ENCODE results near the gene EFEMP2. TPM values are rescaled to one million over a fixed set of nuclear protein-coding genes. Genes with fewer than 3 reads are reported as not detected.

The EFEMP2 gene
- total RNA-seq, 2 donors from 2014 or later, result 134 to 219 TPM

GRCh38 chr11:65866509-65867283, 5.9 kb downstream of the EFEMP2 start:
- H3K27me3 ChIP-seq (replicated peaks; ENCODE audit: insufficient read depth), result no peaks in the 10 kb centered on the region
- DNase-seq (ENCODE audit: low spot score) (no peak), ATAC-seq (ENCODE audit: insufficient number of reproducible peaks, low FRiP score, low read depth) (no peak)
- TF ChIP-seq CTCF (IDR thresholded peaks at IDR 0.05), result no peak
- H3K4me1 ChIP-seq (ENCODE audit: control insufficient read depth in 1 of 2, low read depth in 2 of 2), result peaks cover 9 to 38% of the 10 kb centered on the region in 2 donors
- H3K4me3 ChIP-seq, result no peak overlapping the region
- no peak overlapping the region for H3K27ac ChIP-seq
- H3K36me3 ChIP-seq, result peaks cover 69% of the 10 kb centered on the region
- no peaks in the 10 kb centered on the region for H3K9me3 ChIP-seq

GRCh38 chr11:65865550-65866172, 6.9 kb downstream of the EFEMP2 start:
- DNase-seq (ENCODE audit: low spot score) (no peak), ATAC-seq (ENCODE audit: insufficient number of reproducible peaks, low FRiP score, low read depth) (no peak)
- no peak for TF ChIP-seq CTCF (IDR thresholded peaks at IDR 0.05)
- H3K27me3 ChIP-seq (replicated peaks; ENCODE audit: insufficient read depth), result no peaks in the 10 kb centered on the region
- no peaks in the 10 kb centered on the region for H3K9me3 ChIP-seq
- peaks cover 11 to 36% of the 10 kb centered on the region in 2 donors for H3K4me1 ChIP-seq (ENCODE audit: control insufficient read depth in 1 of 2, low read depth in 2 of 2)
- no peak overlapping the region for H3K4me3 ChIP-seq
- no peak overlapping the region for H3K27ac ChIP-seq
- H3K36me3 ChIP-seq, result peaks cover 69% of the 10 kb centered on the region

- ATAC-seq (ENCODE audit: insufficient number of reproducible peaks, low FRiP score, low read depth), result no peak
Measured at GRCh38 chr11:65864706-65865471, 7.7 kb downstream of the EFEMP2 start.

GRCh38 chr11:65863889-65864705, 8.5 kb downstream of the EFEMP2 start:
- TF ChIP-seq CTCF (IDR thresholded peaks at IDR 0.05), result no peak
- Histone ChIP-seq H3K4me1 (ENCODE audit: control insufficient read depth in 1 of 2, low read depth in 2 of 2) (peaks cover 11 to 27% of the 10 kb centered on the region in 2 donors), H3K9me3 (no peaks in the 10 kb centered on the region), H3K36me3 (peaks cover 63% of the 10 kb centered on the region), H3K27me3 (replicated peaks; ENCODE audit: insufficient read depth) (no peaks in the 10 kb centered on the region), H3K4me3 (no peak overlapping the region), H3K27ac (no peak overlapping the region)
- ATAC-seq (ENCODE audit: insufficient number of reproducible peaks, low FRiP score, low read depth) (no peak), DNase-seq (ENCODE audit: low spot score) (no peak)

More at GRCh38 chr11:65864706-65865471, 7.7 kb downstream of the EFEMP2 start:
- TF ChIP-seq CTCF (IDR thresholded peaks at IDR 0.05), result no peak
- H3K4me3 ChIP-seq, result no peak overlapping the region
- no peak for DNase-seq (ENCODE audit: low spot score)
- peaks cover 68% of the 10 kb centered on the region for H3K36me3 ChIP-seq
- no peaks in the 10 kb centered on the region for H3K27me3 ChIP-seq (replicated peaks; ENCODE audit: insufficient read depth)
- H3K4me1 ChIP-seq (ENCODE audit: control insufficient read depth in 1 of 2, low read depth in 2 of 2), result peaks cover 11 to 28% of the 10 kb centered on the region in 2 donors
- H3K9me3 ChIP-seq, result no peaks in the 10 kb centered on the region
- no peak overlapping the region for H3K27ac ChIP-seq

Measured in thoracic aorta (tissue), 2 donors.